ENCODE measurements around the gene FAM53A.

FAM53A gene

DNA sequence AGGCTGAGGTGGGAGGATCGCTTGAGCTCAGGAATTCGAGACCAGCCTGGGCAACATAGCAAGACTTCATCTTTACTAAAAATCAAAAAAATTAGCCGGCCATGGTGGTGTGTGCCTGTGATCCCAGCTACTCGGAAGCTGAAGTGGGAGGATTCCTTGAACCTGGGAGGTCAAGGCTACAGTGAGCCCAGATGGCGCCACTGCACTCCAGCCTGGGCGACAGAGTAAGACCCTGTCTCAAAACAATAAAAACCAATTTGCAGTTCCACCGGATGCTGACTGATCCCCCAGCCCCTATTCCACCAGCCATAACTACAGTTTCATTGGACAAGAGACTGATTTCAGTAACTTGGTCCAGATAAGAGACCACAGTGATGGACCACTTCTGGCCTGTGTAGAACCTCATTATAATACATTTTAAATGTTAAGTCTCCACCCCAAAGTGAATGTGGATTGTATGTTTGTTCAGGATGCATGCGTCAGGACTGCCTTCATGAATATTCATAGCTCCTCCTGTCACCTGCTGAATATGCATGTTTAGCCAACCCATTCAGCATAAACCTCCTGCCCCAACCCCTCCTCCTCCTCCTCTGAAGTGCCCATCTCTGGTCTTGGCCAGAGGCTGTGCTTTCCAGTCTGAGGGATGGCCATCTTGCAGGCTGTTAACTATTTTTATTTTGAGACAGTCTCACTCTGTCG, 30.3 kb upstream of the FAM53A start:
- peak overlapping the region; percentile 90 for H3K4me3 ChIP-seq (ENCODE audit: low read depth, low read length)

DNA sequence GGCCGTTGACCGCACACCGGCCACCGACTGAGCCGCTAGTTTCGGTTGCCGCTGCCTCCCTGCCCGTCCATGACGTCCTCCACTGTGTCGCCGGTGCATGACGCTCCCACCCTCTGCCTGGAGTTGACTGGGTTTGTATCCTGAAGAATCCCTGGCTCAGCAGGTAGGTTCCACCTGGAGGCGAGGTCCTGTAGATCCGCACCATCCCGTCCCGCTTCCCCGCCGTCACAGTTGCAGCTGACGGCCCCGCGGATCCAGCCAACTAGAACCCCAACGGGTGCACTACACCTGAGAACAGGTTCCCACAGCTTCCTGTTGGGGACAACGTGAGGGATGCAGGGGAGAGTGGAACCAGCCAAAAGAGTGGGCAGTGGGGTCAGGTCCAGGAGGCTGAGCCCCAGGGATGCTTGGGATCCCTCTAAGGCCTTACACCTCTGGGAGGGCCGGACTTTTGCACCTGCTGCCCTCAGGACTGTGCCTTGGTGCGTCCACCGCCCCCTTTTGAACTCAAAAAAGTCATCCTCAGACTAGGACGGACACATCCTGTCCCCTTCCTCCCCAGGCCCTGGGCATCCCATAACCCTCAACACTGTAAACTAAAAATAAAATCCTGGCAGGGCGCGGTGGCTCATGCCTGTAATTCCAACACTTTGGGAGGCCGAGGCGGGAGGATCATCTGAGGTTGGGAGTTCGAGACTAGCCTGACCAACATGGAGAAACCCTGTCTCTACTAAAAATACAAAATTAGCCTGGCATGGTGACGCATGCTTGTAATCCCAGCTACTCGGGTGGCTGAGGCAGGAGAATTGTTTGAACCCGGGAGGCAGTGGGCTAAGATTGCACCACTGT, 29.1 kb upstream of the FAM53A start:
- TF ChIP-seq, protein P1, sequence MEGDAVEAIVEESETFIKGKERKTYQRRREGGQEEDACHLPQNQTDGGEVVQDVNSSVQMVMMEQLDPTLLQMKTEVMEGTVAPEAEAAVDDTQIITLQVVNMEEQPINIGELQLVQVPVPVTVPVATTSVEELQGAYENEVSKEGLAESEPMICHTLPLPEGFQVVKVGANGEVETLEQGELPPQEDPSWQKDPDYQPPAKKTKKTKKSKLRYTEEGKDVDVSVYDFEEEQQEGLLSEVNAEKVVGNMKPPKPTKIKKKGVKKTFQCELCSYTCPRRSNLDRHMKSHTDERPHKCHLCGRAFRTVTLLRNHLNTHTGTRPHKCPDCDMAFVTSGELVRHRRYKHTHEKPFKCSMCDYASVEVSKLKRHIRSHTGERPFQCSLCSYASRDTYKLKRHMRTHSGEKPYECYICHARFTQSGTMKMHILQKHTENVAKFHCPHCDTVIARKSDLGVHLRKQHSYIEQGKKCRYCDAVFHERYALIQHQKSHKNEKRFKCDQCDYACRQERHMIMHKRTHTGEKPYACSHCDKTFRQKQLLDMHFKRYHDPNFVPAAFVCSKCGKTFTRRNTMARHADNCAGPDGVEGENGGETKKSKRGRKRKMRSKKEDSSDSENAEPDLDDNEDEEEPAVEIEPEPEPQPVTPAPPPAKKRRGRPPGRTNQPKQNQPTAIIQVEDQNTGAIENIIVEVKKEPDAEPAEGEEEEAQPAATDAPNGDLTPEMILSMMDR (IDR thresholded peaks at IDR 0.05; ENCODE audit: borderline replicate concordance, insufficient read depth, low read depth, low read length), result no peak
- H3K4me3 ChIP-seq (ENCODE audit: low read depth, low read length), result peak overlapping the region; percentile 90

More for the DNA sequence above, 30.3 kb upstream of the FAM53A start:
- TF ChIP-seq, protein P1 (IDR thresholded peaks at IDR 0.05; ENCODE audit: borderline replicate concordance, insufficient read depth, low read depth, low read length), result no peak

DNA sequence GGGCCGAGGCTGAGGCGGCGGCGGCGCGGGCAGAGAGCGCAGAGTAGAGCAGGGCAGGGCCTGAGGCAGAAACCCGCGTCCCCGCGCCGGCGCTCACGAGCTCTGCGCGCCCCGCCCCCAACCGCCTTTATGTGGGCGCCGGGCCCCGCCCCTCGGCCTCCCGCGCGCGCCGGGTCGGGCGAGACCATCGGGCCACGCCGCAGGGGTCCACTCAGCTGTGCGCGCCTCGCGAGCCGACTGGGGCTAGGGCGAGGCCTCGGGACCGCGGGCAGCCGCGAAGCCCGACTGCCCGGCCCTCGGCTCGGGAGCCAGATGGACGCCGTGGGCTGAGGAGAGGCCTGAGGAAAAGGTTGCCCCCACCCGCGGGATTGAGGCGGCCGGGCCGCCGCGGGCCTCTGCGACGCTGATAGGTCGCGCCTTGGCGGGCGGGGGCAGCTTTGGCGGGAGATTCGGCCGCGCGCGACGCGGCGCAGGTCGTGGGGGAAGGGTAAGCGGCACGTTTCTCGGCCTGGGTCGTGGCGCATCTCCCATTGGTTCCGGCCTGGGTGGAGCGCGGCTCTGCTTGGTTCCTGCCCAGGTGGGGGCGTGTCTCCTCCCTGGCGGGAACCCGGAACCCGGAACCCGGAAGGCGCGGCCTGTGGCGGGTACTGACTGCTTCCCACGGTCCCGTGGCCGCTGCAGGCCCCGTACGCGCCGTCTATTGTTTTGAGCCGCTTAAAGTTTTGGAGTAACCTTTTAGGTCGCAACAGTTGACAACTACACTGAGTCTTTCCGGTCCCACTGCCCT, 28.3 kb upstream of the FAM53A start, which contains the start of gene SLBP:
Gene SLBP, minus strand, starts transcription at position 104 of the 787 bp plus-strand sequence. CDS start 131 bp downstream, outside the sequence.
- TF ChIP-seq, protein P1 (IDR thresholded peaks at IDR 0.05; ENCODE audit: borderline replicate concordance, insufficient read depth, low read depth, low read length), result no peak

DNA sequence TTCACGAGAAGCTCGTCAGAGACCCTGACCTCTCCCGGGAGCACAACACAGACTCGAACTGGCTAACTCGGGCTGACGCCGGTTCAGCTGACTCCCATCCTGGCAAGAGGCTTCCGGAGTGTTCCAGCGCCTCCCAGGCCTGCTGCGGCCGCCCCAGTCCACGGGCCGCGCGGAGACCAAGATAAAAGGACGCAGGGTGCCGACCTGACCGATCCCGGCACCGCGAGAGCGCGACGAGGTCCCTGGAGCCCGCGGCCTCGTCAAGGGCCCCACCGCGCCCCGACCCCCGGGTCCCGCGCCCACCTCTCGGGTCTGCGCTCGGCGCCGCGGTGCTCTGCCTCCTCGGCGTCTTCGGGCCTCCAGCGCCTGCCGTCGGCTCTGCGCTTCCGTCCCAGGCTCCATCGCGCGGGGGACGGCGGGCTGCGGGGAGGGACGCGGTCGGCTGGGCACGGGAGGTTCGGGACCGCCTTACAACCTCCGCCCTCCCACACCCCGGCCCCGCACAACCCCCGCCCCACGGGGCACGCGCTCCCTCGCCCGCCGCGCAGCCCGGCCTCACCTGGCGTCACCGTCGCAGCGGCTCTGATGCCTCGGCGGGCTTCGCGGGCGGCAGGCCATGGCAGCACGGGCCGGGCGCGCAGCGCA, 27.6 kb upstream of the FAM53A start:
- TF ChIP-seq, protein P1 (IDR thresholded peaks at IDR 0.05; ENCODE audit: borderline replicate concordance, insufficient read depth, low read depth, low read length), result no peak
- H3K4me3 ChIP-seq (ENCODE audit: low read depth, low read length), result peak overlapping the region; percentile 90

More for the DNA sequence above, 28.3 kb upstream of the FAM53A start, which contains the start of gene SLBP:
- peak within 1 kb of the TSS; percentile 90 for H3K4me3 ChIP-seq (ENCODE audit: low read depth, low read length)

DNA sequence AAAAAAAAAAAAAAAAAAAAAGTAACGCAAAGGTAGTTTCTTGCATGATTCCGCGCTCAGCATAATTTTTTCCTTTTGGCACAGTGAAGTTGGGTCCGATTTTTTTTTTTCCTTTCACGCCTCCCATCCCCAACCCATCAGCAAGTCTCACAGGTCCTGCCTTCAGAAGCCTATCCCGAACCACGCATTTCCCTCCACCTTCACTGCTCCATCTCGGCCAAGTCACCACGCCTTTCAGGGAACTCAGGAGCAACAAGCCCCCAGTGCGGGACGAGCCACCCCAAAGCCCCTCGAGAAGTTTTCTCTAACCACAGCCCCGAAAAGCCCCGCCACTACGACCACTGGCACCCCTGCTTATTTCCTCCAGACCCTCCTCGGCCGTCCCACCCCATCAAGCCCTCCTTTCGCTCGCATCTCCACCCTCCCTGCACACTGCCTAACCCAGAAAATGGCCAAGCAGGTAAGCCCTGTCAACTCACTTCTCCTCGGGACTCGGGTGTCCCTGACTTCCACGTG, 27.0 kb upstream of the FAM53A start:
- TF ChIP-seq, protein P1 (IDR thresholded peaks at IDR 0.05; ENCODE audit: borderline replicate concordance, insufficient read depth, low read depth, low read length), result no peak
- peak overlapping the region; percentile 90 for H3K4me3 ChIP-seq (ENCODE audit: low read depth, low read length)

DNA sequence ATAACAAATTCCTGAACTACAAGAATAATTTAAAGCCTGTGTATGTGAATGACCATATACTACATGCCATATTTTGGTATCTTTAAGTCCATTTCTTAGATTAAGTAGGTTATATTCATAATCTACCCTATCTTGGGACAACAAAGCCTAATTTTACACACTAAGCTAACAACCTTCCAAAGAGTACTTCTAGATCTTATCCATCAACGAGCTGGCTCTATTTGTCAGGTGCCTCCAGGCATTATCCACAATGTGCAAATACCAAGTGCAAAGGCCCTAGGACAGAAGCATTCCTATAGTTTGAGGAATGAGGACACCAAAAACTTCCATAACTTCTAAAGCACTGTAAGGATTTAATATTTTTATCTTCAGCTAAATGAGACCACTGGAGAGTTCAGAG, 24.5 kb upstream of the FAM53A start:
- H3K4me3 ChIP-seq (ENCODE audit: low read depth, low read length), result no peak overlapping the region
- TF ChIP-seq, protein P1 (IDR thresholded peaks at IDR 0.05; ENCODE audit: borderline replicate concordance, insufficient read depth, low read depth, low read length), result no peak

Data from GM12875 (cell line).